H4 (cell line): ENCODE data around the gene NDUFA13. TPM values are rescaled to one million over a fixed set of nuclear protein-coding genes. Genes with fewer than 3 reads are reported as not detected.

Experiments
- DNase-seq: peaks from one replicate; pipeline ENCODE4 v3.0.0-alpha.2; 2015; ENCODE audit warnings: low spot score
- total RNA-seq: library from RNA; depleted of rRNA; stranded (reverse); fragments of >200 nt; shearing (Covaris generic); gene quantifications from 2 replicates; pipeline ENCODE4 v1.2.3, GENCODE V29; 2014; rRNA removed

NDUFA13 gene
- total RNA-seq, 1 experiment from 2014 or later, result 89.2 TPM

- no peak for DNase-seq
Observed at GRCh38 chr19:19570571-19570970, 54.5 kb downstream of the NDUFA13 start.

GRCh38 chr19:19571071-19571786, 55.2 kb downstream of the NDUFA13 start:
- no peak for DNase-seq

DNA sequence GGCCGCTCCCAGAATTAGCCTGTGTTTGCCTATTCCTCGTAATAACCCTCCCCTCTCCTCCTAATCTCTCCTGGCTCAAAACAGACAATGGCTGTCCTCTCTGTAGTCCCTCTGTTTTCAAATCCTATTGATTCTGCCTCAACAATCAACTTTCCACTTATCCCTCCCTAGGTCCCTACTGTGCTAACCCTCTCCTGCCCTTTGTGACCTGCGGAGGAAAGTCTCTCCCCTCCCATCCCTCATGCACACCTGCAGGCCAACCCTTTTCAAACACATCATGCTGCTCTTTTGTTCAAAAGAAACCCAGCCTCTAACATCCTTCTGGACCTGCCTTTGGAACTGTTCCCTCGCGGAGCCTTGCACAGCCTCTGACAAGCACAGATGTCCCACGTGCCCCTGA, 59.4 kb downstream of the NDUFA13 start:
- no peak for DNase-seq

Other genes with a start within 250 kb of the NDUFA13 start
- gene TM6SF2, start 242.9 kb upstream of the NDUFA13 start, total RNA-seq, result not detected in 2 replicates
- 26.1 and 28.8 TPM in 2 replicates for gene SUGP1, start 195.7 kb upstream of the NDUFA13 start, total RNA-seq
- 12.8 and 16.1 TPM in 2 replicates for gene MAU2, start 195.4 kb upstream of the NDUFA13 start, total RNA-seq
- gene GATAD2A, start 110.5 kb upstream of the NDUFA13 start, total RNA-seq, result 10.9 and 30.5 TPM in 2 replicates
- gene TSSK6, start 677 bp upstream of the NDUFA13 start, total RNA-seq, result 0.54 and 1.3 TPM in 2 replicates
- 0.10 TPM in 1 of 2 replicates, not detected in the other for gene YJEFN3, start 12.7 kb downstream of the NDUFA13 start, total RNA-seq
- gene CILP2, start 22.0 kb downstream of the NDUFA13 start, total RNA-seq, result 0.08 and 0.23 TPM in 2 replicates
- gene PBX4, start 102.5 kb downstream of the NDUFA13 start, total RNA-seq, result 0.10 TPM in 1 of 2 replicates, not detected in the other
- gene LPAR2, start 112.0 kb downstream of the NDUFA13 start, total RNA-seq, result 0.16 and 0.72 TPM in 2 replicates
- 4.0 and 4.4 TPM in 2 replicates for gene GMIP, start 127.4 kb downstream of the NDUFA13 start, total RNA-seq
- 39.6 and 49.4 TPM in 2 replicates for gene ATP13A1, start 147.5 kb downstream of the NDUFA13 start, total RNA-seq
- 10.3 and 14.4 TPM in 2 replicates for gene ZNF101, start 152.6 kb downstream of the NDUFA13 start, total RNA-seq
- gene ZNF14, start 216.9 kb downstream of the NDUFA13 start, total RNA-seq, result 3.0 and 3.2 TPM in 2 replicates